ENCODE data around the gene LYZL6. TPM values are rescaled to one million over a fixed set of nuclear protein-coding genes. Genes with fewer than 3 reads are reported as not detected.

Gene LYZL6
- total and polyA plus RNA-seq, 3 donors from 2014 or later = 22.9 to 82.6 (median 38.7) TPM

DNA sequence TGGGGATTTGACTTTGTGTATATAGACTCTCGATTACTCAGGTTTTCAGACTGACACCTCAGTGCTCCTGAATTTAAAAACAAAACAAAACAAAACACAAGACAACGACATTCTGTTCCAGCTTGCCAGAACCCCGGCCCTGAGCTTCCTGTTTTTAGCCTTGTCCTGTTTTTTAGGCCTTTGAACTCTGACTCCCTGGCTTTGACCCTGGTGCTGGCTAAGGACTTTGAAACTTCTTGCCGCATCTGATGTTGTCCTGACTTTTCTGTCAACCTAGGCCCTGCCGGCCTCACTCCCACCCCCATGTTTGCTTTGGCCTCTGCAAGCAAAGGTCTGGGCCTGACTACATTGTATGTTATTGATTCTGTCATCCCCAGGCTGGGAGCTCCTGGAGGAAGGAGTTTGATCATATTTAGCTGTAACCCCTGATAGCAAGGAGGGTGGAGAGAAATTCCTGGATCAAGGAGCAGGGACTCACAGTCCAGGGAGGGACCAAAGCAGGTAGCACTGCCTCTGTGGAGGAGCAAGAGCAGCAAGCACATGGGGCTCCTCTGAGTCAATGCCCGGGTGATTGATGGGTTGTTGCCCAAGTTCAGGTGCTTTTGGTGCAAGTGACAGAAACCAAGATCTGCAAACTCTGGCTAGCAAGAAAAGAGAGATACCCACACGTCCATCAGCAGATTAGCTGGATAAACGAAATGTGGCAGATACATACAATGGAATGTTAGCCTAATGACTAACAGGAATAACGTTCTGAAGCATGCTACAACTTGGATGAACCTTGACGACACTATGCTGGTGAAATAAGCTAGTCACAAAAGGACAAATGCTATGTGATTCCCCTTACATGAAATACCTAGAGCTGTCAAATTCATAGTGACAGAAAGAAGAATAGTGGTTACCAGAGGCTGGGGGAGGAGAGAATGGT is 30.1 kb upstream of the LYZL6 start:
- DNase-seq = no peak
- Histone ChIP-seq H3K4me1 (no peaks in the 10 kb centered on the region), H3K27me3 (no peaks in the 10 kb centered on the region), H3K36me3 (ENCODE audit: low read depth, missing control alignments) (no peaks in the 10 kb centered on the region), H3K4me3 (no peak overlapping the region), H3K27ac (no peak overlapping the region), H3K9me3 (no peaks in the 10 kb centered on the region)
- 59 to 65% methylated on average over 9 to 10 of the region's 10 CpGs for WGBS, 2 donors
- intact Hi-C loops (cut with DNase I; ENCODE audit: low total_unique reads) = no loop called here
- TF ChIP-seq, protein P1, sequence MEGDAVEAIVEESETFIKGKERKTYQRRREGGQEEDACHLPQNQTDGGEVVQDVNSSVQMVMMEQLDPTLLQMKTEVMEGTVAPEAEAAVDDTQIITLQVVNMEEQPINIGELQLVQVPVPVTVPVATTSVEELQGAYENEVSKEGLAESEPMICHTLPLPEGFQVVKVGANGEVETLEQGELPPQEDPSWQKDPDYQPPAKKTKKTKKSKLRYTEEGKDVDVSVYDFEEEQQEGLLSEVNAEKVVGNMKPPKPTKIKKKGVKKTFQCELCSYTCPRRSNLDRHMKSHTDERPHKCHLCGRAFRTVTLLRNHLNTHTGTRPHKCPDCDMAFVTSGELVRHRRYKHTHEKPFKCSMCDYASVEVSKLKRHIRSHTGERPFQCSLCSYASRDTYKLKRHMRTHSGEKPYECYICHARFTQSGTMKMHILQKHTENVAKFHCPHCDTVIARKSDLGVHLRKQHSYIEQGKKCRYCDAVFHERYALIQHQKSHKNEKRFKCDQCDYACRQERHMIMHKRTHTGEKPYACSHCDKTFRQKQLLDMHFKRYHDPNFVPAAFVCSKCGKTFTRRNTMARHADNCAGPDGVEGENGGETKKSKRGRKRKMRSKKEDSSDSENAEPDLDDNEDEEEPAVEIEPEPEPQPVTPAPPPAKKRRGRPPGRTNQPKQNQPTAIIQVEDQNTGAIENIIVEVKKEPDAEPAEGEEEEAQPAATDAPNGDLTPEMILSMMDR (IDR thresholded peaks at IDR 0.05) = no peak
- no peak for TF ChIP-seq POLR2A (IDR thresholded peaks at IDR 0.05)

DNA sequence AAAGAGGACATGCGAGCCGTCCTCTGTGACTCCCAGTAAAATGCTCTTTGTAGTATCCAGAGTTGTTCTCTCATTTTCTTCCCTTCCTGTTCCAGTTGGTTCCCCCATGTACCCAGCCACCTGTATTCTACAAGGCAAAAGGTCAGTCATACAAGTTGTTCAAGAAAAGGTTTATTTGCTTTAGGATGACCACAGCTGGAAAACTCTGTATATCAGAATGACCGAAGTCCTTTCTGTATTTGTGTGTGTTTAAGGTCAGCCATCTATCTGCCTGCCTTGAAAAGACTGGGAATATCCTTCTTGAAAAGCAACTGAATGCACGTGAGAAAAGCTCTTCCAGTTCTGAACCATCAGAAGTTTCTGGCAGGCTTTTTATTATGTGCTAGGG is 29.4 kb upstream of the LYZL6 start:
- intact Hi-C loops (cut with DNase I; ENCODE audit: low total_unique reads) = no loop called here
- H3K9me3 ChIP-seq = no peaks in the 10 kb centered on the region
- no peak for TF ChIP-seq POLR2A (IDR thresholded peaks at IDR 0.05)
- TF ChIP-seq, protein P1 (IDR thresholded peaks at IDR 0.05) = no peak
- whole genome bisulfite sequencing, 2 donors = 82 to 88% methylated on average over 4 of the region's 4 CpGs
- no peaks in the 10 kb centered on the region for H3K27me3 ChIP-seq
- H3K4me1 ChIP-seq = no peaks in the 10 kb centered on the region
- DNase-seq = no peak
- H3K4me3 ChIP-seq = no peak overlapping the region
- H3K27ac ChIP-seq = no peak overlapping the region
- no peaks in the 10 kb centered on the region for H3K36me3 ChIP-seq (ENCODE audit: low read depth, missing control alignments)

- intact Hi-C loops (cut with DNase I; ENCODE audit: low total_unique reads) = no loop called here
- no peak overlapping the region for H3K4me3 ChIP-seq
- no peaks in the 10 kb centered on the region for H3K4me1 ChIP-seq
- H3K27ac ChIP-seq = no peak overlapping the region
- H3K9me3 ChIP-seq = no peaks in the 10 kb centered on the region
- no peak for DNase-seq
- H3K27me3 ChIP-seq = no peaks in the 10 kb centered on the region
- TF ChIP-seq, protein P1 (IDR thresholded peaks at IDR 0.05) = no peak
- TF ChIP-seq POLR2A (IDR thresholded peaks at IDR 0.05) = no peak
- no peaks in the 10 kb centered on the region for H3K36me3 ChIP-seq (ENCODE audit: low read depth, missing control alignments)
- WGBS, 2 donors = 86 to 96% methylated on average over 6 of the region's 6 CpGs
Observed at GRCh38 chr17:35972535-35972934, 29.0 kb upstream of the LYZL6 start.

- no peak for TF ChIP-seq POLR2A (IDR thresholded peaks at IDR 0.05)
- TF ChIP-seq, protein P1 (IDR thresholded peaks at IDR 0.05) = no peak
- Histone ChIP-seq H3K4me3 (no peak overlapping the region), H3K9me3 (no peaks in the 10 kb centered on the region), H3K4me1 (no peaks in the 10 kb centered on the region), H3K27me3 (no peaks in the 10 kb centered on the region), H3K36me3 (ENCODE audit: low read depth, missing control alignments) (no peaks in the 10 kb centered on the region), H3K27ac (no peak overlapping the region)
- DNase-seq = no peak
- WGBS, 2 donors = 59 to 76% methylated on average over 1 of the region's 1 CpG
- intact Hi-C loops (cut with DNase I; ENCODE audit: low total_unique reads) = no loop called here
Observed at GRCh38 chr17:35972066-35972465, 28.6 kb upstream of the LYZL6 start.

Measured in testis (tissue), 3 donors.